PC-9 (cell line): ENCODE data around the gene ECE2.

Source experiments
- EZH2 ChIP-seq: fragments of 200-600 bp; sonication (generic); IDR thresholded peaks from 2 replicates; pipeline ENCODE4 v1.8.0; 2017; ENCODE audit warnings: antibody characterized with exemption, low read depth
- TF ChIP-seq, protein P1 (sequence below): fragments of 200-600 bp; sonication (generic); conservative IDR thresholded peaks from 2 replicates; pipeline ENCODE4 v1.6.1; 2017; ENCODE audit warnings: mixed run types, antibody characterized with exemption, mild to moderate bottlenecking, moderate library complexity

DNA sequence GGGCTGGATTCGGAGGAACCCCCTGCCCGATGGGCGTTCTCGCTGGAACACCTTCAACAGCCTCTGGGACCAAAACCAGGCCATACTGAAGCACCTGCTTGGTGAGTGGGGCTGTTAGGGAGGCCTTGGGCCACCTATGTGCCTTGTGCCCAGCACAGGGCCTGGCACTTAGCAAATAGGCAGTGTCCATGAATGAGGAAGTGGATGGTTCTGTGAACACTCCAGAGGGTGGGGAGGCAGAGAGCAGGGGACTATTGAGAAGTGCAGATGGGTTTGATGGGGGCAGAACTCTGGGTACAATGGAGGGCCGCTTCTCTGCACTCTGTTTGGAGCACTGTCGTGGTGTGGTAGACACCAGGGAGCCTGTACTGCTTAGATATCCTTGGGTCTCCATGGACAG lies 1.5 kb downstream of the ECE2 start:
- TF ChIP-seq, protein P1, sequence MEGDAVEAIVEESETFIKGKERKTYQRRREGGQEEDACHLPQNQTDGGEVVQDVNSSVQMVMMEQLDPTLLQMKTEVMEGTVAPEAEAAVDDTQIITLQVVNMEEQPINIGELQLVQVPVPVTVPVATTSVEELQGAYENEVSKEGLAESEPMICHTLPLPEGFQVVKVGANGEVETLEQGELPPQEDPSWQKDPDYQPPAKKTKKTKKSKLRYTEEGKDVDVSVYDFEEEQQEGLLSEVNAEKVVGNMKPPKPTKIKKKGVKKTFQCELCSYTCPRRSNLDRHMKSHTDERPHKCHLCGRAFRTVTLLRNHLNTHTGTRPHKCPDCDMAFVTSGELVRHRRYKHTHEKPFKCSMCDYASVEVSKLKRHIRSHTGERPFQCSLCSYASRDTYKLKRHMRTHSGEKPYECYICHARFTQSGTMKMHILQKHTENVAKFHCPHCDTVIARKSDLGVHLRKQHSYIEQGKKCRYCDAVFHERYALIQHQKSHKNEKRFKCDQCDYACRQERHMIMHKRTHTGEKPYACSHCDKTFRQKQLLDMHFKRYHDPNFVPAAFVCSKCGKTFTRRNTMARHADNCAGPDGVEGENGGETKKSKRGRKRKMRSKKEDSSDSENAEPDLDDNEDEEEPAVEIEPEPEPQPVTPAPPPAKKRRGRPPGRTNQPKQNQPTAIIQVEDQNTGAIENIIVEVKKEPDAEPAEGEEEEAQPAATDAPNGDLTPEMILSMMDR, result no peak
- no peak for TF ChIP-seq EZH2
